RWPE1 (cell line): Measurements from ENCODE around the gene MINDY2.

Experiments used
- CTCF ChIA-PET: fragments of 350-600 bp; sonication (Branson Sonifier 250); formaldehyde crosslinking; extraction: SDS; loops from one replicate; lab custom pipeline; 2021; lab: Yijun Ruan, JAX
- POLR2A ChIA-PET: fragments of 400-600 bp; formaldehyde crosslinking; extraction: SDS; loops from one replicate; lab custom pipeline; 2020; ENCODE audit warnings: antibody characterized with exemption; ENCODE audit not compliant: low non-redundant PET; lab: Yijun Ruan, JAX
- DNase-seq: peaks from one replicate; pipeline ENCODE4 v3.0.0; 2012; ENCODE audit warnings: low spot score
- H3K27ac ChIP-seq: fragments of 450-650 bp; 2 replicates; pipeline ENCODE4 v1.5.1; 2017
- CTCF ChIP-seq: fragments of 450-650 bp; conservative IDR thresholded peaks from 2 replicates; pipeline ENCODE4 v1.5.1; 2017; ENCODE audit warnings: low read depth, mild to moderate bottlenecking

Gene MINDY2

DNA sequence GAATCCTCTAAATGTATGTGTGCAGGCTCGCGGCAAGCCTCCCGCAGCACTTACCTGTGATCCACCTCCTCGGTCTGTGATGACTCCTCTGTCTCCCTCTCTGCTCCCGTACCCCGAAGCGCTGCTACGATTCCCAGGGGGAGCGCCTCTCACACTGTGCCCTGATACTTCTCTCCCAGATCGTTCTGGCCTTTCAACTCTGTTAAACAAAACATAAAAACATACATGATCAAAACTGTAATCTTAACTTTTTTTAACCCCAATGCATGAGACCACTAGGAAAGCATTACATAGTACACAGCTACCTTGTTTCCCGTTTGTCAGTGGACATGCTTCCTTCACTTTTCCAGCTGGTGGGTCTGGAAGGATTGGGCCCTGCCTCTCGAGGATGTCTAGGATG is 115.8 kb downstream of the MINDY2 start:
- no peak for TF ChIP-seq CTCF
- DNase-seq = no peak
- POLR2A ChIA-PET = no interaction called here
- H3K27ac ChIP-seq = no peak overlapping the region
- CTCF ChIA-PET = no interaction called here

DNA sequence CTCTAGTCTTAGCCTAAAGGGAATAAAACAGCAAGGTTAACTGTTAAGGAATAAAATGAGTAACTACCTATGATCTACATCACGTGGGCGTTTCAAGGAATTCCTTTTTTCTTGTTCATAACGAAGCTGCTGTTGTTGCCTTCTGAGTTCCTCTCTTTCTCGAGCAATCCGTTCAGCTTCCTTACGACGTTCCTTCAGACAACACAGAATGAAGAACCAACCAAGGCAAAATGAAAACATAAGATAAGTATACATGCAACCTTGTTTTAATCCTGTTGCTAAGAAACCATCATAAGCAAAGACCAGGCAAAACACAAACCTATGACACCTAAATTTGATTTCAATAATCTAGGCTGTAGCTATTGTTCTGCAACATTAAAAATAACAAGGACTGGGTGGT is 118.3 kb downstream of the MINDY2 start:
- CTCF ChIA-PET = no interaction called here
- POLR2A ChIA-PET = no interaction called here
- no peak for DNase-seq
- no peak for TF ChIP-seq CTCF
- H3K27ac ChIP-seq = no peak overlapping the region

DNA sequence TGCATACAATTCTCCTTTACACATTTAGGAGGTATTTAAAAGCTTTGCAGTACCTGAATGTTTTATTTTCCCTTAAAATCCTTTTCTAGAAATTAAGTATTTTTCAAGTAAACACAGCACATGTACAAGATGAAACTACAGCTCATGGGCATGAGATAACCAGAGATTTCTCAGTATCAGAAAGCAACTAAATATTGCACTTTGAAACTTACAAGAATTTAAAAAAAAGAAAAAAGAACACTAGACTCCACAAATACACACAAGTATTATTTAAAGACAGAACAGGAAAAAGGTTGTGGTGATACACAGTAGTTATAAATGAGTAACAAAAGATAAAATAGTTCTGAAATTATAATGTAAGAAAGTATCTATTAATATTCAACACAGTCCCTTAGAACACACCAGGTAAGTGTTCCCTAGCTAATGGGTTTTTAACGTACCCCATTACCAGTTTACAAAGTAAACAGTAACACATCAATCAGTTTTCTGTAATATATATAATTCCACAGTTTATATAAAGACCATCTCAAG is 127.1 kb downstream of the MINDY2 start:
- POLR2A ChIA-PET = no interaction called here
- CTCF ChIA-PET = no interaction called here
- no peak overlapping the region for H3K27ac ChIP-seq
- no peak for DNase-seq
- TF ChIP-seq CTCF = no peak

GRCh38 chr15:58900631-58901030 is 129.5 kb downstream of the MINDY2 start:
- ChIA-PET POLR2A (no interaction called here), CTCF (interaction anchor here (0.6 kb wide), 2 partner anchors 39 to 1179 kb away, joined by 3 to 4 read pairs; no protein-coding TSS in a partner anchor)
- TF ChIP-seq CTCF = no peak

DNA sequence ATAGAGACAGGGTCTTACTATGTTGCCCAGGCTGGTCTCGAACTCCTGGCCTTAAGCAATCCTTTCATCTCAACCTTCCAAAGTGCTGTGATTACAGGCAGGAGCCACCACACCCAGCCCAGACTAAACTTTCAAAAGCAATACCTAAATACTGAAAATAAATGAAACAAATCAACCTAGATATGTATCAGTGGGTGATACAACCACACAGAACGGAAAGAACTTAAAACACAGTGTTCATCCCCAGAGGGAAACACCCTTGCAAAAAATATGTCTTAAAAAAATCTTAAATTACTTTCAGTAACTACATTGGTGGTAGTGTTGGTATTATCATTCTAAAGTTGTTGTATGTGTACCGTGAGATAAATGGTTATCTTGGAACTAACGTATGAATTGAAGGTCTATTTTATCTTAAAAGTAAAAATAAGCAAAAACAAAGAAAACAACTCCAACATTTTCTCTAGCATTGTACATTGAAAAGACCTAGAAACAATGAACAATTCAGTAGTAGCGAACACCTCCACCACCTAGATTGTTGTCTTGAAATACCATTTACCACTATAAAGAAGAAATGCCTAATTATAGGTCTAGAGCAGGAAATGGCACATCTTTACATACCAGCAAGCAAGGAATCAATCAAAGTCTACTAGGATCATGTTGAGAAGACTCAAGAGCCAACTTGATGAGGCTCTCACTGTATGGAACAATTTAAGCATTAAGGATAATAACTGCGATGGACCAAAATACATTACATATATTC is 137.6 kb downstream of the MINDY2 start:
- ChIA-PET POLR2A (no interaction called here), CTCF (no interaction called here)
- no peak overlapping the region for H3K27ac ChIP-seq
- TF ChIP-seq CTCF = no peak
- DNase-seq = no peak

More at GRCh38 chr15:58900631-58901030, 129.5 kb downstream of the MINDY2 start:
- DNase-seq = no peak
- no peak overlapping the region for H3K27ac ChIP-seq

DNA sequence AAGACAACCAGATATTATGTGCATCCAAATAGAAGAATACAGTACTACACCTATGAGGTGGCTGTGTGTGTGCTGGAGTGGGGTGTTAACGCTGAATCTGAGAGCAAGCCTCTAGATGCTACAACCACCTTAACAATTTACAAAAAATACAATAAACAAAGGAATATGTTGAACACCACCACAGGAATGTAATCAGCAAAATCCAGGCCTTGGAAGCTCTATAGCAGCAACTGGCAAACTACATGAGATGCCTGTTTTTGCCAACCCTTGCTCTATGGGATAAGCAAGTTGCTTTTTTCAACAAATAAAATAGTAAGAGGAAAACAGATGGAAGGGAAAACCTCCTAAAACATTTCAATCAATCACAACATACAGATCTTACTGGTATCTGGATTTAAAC is 138.5 kb downstream of the MINDY2 start:
- ChIA-PET CTCF (no interaction called here), POLR2A (no interaction called here)
- no peak for DNase-seq
- H3K27ac ChIP-seq = no peak overlapping the region
- no peak for TF ChIP-seq CTCF
